Inferior parietal cortex (tissue), 1 donor: ENCODE measurements around the gene POU5F1.
"Not testable (repeated sequence)": the region's sequence is repeated elsewhere in the genome, so short reads cannot be mapped to it uniquely, and the experiment has no call there.

Experiments used
- DNase-seq: peaks from one replicate; pipeline ENCODE4 v3.0.0-alpha.2; 2016; ENCODE audit errors: extremely low spot score

The POU5F1 gene

DNA sequence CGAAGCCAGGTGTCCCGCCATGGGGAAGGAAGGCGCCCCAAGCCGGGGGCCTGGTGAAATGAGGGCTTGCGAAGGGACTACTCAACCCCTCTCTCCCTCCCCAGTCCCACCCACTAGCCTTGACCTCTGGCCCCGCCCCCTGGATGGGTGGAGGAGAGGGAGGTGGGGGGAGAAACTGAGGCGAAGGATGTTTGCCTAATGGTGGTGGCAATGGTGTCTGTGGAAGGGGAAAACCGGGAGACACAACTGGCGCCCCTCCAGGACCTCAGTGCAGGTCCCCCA lies at the start of gene POU5F1:
Gene POU5F1 (minus strand): TSS at position 83 of the 282 bp plus-strand sequence. CDS start 62 bp downstream, at position 21.
- no peak for DNase-seq

DNA sequence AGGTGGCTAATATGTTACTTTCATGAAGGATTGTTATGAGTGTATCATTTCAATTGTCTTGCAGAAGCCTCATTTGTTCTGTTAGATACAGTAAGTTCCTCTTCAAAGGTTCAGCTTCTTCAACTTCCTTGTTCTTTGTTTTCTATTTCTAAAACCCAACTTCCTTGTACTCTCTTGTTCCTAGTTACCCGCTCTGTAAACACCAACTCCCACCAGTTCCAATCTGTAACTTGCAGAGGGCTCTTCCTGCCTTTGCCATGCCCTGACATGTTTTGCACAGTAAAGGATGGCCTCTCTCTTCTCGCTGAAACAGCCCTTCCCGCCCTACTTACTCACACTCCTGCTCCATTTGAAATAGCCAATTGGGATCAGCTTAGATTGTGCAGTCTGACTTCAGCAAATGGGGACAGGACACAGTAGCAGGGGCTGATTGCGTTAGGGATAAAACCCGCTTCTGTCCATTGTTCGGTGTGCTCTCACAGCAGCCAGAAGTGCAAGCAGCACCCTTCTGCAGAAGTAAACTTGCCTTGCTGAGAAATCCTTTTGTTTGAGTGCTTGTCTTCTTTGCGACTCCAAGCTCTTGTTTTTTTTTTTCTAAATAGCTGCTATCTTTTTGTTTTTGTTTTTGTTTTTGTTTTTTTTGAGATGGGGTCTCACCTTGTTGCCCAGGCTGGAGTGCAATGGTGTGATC lies 45.9 kb upstream of the POU5F1 start:
- DNase-seq, result no peak

DNA sequence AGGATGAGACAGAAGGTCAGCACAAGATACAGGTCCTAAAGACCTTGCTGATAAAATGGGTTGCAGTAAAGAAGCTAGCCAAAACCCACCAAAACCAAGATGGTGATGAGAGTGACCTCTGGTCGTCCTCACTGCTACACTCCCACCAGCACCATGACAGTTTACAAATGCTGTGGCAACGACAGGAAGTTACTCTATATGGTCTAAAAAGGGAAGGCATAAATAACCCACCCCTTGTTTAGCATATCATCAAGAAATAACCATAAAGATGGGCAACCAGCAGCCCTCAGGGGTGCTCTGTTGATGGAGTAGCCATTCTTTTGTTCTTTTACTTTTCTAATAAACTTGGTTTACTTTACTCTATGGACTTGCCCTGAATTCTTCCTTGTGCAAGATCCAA lies 44.7 kb upstream of the POU5F1 start:
- DNase-seq, result not testable (repeated sequence)

DNA sequence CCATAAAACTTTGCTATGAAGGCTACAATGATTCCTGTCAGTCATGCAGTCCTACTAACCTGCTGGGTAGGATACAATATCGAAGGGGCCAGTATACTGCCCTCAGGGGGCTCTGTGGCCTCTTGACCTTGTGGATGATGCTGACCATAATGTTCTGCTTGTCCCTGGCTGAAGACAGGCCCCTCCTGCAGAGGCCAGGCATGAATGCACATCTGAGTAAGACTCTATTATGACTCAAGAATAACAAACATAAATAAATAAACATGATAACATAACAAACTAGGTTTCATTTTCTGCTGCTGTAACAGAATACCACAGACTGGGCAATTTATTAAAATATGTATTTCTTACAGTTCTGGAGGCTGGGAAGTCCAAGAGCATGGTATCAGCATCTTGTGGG lies 44.0 kb upstream of the POU5F1 start:
- no peak for DNase-seq

DNA sequence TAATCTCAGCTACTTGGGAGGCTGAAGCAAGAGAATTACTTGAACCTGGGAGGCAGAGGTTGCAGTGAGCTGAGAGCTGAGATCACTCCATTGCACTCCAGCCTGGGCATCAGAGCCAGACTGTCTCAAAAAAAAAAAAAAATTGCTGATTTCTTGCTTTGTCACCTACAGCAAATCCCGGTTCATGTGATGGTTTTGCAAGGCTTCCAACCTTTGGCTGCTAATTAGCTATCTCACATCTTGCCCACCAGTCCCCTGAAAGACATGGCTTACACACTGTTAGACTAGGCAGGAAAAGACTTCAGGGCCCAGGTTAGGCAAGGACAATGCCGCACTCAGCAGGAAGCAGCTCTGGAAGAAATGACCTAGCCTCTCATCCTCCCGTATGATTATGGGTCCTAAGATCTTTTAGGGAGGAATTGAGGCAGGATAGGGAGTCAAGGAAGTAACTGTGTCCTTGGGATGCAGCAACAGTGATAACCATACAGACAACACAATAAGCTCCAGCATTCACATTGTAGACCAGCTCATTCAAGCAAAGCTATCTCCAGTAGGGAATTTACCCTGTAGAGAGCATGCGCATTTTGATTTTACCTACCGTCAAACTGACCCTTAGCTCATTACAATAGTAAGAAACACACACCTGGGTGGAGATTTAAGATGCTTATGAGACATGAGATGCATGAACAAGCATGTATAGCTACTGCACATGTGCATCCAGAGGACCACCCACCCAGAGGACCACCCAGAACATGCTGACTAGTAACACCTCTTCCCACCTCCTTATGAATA lies 40.5 kb upstream of the POU5F1 start:
- no peak for DNase-seq

DNA sequence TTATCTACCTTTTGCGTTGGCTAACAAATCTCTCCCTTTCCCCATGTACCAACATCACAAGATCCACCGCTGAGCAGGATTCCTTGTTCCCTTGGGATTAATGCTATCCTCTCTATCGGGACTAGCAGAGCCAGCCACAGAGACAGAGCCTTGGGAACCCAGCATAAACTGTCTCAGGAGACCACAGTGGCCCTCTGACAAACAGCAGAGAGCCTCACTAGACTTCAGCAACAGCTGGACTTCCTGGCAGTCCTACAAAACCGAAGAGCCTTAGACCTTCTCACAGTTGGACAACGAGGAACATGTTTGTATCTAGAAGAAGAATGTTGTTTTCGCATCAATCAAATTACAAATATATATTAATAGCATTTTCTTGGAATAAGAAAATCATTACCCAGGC lies 39.6 kb upstream of the POU5F1 start:
- no peak for DNase-seq

DNA sequence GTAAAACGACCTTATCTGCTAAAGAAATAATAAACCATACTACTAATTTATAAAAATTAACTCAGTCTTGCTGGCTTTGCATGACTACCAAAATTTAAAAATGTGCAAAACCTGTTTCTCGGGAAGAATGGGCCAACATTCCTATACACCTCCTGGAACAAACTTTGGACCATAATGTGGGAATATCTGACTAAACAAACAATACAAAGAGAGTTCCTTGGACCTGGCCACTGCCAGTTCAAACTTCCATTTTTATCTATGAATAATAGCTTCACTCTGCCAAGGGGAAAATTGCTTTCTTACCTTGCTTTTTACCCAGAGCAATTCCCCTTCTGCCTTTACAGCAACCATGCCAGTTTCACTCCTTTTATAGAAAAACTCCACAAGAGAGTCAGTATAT lies 38.7 kb upstream of the POU5F1 start:
- DNase-seq, result no peak

DNA sequence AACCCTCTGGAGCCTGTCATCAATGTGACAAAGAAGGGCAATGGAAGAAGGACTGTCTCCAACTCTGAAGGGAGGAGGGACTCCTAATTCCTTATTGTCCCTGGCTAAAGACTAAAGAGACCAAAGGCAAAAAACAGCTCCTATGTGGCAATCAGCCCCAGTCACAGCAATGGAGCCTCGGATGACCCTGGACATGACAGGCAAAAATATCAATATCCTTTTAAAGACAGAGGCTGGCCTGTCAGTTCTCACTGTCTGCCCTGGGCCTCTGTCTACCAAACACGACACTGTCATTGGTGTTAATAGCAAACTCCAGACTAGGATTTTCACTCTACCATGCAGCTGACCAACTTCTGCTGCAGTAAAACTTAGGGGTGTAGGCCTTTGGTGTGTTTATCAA lies 38.0 kb upstream of the POU5F1 start:
- DNase-seq, result no peak

DNA sequence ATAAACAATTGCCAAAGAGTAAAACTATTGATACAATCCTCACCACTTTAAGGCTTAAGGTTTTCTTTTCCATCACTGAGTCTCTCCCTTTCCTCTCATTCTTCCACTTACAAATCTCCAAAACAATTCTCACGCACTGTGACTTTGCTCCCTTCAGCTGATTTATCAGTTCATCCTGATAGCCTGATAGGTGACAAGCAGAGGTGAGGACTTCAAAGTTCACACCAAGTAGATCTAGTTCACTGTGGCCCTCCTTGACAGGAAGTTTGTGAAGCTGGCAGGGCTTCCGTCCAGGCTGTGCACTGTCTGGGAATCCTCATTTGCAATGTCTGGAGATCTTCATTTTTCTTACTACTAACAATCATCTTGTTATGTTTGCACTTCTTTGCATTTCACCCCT lies 35.2 kb upstream of the POU5F1 start:
- DNase-seq, result no peak

DNA sequence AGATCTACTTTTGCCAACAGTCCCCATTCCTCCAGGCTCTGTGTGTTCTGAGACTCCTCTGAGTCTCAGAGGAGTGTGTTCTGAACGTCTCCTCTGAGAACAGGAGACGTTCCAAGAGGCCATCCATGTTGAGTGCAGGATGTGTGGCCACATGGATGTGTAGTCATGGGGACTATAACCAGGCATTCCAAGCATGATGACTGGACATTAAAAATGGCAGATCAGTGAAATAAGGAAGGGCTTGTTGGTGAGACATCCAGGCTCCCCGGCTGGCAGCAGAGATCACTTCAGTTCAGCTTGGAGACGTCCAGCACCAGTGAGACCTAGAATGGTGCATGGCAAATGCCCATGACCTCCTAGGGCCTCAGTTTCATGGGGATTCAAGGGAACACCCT lies 34.3 kb upstream of the POU5F1 start:
- DNase-seq, result no peak

DNA sequence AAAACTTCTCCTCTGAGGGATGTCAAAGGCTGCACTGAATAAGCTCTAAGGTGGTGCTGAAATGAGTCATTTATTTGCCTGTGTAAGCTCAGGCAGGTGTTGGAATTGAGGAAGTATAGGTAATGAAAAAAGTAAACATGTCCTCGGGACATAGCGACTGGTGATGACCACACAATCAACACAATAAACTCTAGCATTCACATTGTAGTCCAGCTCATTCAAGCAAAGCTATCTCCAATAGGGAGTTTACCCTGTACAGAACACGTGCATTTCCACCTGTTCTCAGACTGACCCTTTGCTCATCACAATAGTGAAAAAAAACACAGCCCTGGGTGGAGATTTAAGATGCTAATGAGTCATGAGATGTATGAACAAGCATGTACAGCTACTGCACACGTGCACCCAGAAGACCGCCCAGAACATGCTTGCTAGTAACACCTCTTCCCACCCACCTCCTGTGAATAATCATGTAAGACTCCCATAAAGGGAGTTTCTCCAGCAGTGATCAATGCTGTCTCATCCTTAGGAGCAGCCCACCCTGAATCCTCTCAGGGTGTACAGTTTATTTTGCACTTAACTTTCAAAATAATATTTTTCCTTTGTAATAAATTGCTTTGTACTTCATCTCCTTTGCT lies 33.0 kb upstream of the POU5F1 start:
- DNase-seq, result peak; percentile 22

DNA sequence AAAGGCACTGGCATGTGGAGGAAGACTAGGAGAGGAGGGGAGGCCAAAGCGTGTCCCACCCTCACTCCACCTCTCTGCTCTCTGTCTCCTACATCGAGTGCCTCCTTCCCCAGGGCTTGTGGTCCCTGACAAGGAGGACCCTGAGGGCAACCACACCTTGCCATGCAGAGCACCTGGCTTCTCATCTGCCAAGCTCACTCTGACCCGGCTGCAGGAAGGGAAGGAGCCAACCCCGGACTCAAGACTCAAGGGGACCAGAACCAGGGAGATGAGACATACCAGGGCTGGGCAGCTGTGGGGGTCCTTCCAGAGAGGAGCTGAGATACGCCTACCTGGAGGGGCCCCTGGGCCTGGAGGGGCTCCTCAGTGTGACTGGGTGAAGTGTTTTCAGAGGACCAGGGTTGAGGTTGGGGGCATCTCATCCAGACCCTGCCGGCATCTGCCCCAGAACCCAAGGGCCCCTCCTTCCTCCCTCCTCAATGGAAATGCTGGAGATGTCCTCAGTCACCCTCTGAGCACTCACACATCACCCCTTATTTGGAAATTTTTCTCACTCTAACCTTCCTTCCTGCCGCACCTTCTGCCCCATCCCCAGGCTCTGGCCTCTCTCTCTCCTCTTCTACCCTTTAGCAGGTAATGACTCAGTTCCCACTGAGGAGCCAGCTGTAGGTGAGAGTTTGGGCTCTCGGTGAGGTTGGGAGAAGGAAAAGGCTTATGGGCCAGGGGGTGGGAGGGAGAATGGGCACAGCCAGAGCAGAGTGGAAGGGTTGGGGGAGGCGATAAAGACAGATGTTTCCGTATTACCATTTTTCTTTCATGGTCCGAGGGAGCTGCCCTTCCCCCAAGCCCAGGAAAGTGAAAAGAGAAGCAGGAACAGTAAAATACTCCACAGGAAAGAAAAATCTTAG lies 32.0 kb upstream of the POU5F1 start:
- DNase-seq, result no peak

DNA sequence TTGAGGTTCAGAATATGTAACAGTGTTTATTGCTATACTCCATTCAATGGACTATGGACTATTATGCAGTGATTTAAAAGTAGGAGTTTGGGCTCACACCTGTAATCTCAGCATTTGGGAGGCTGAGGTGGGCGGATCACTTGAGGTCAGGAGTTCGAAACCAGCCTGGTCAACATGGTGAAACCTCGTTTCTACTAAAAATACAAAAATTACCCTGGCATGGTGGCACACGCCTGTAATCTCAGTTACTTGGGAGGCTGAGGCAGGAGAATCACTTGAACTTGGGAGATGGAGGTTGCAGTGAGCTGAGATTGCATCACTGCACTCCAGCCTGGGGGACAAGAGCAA lies 28.6 kb upstream of the POU5F1 start:
- DNase-seq, result not testable (repeated sequence)

DNA sequence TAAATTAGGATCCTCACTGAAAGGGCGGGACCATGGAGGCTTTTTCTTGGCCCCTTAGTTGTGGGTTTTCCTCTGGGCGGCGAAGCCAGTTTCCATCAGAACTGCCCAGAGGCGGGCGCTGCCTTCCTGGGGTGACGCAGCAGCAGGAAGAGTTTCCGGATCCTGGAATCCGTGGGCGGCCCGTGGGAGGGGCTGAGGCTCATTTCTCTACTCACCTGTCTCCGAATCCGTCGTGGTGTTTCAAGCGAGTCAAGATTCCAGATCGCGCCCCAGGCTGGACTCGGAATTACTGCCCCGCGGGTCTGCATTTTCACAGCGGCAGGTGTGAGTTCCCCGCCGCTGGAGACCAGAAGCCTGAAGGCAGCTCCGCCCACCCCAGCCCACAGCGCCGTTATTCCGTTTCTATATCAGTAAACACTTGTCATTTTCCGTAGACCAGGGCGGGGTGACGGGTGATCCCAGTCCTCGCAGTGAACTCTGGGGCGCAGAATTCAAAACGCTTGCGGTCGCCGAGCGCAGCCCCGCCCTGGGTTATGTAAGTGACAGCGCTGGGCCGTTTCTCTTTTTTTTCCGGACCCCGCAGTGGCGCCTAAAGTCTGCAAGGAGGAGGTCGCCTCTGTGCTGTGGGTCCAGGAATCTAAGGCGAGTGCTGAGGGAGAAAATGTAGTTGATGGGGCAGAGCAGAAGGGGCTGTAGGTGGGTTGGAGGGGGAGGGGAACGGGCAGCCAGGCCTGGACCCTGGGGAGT lies 27.2 kb upstream of the POU5F1 start:
- peak; percentile 81 for DNase-seq

DNA sequence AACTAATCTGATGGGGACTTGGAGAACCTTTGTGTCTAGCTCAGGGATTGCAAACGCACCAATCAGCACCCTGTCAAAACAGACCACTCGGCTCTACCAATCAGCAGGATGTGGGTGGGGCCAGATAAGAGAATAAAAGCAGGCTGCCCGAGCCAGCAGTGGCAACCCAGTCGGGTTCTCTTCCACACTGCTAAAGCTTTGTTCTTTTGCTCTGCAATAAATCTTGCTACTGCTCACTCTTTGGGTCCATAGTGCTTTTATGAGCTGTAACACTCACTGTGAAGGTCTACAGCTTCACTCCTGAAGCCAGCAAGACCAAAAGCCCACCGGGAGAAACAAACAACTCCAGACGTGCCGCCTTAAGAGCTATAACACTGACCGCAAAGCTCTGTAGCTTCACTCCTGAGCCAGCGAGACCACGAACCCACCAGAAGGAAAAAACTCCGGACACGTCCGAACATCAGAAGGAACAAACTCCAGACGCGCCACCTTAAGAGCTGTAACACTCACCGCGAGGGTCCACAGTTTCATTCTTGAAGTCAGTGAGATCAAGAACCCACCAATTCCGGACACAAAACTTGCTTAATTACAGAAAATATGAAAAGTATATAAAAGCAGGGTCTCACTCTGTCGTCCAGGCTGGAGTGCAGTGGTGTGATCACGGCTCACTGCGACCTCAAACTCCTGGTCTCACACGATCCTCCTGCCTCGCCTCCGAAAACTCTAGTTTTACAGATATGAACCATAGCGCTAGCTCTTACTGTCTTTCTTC lies 26.0 kb upstream of the POU5F1 start:
- not testable (repeated sequence) for DNase-seq

DNA sequence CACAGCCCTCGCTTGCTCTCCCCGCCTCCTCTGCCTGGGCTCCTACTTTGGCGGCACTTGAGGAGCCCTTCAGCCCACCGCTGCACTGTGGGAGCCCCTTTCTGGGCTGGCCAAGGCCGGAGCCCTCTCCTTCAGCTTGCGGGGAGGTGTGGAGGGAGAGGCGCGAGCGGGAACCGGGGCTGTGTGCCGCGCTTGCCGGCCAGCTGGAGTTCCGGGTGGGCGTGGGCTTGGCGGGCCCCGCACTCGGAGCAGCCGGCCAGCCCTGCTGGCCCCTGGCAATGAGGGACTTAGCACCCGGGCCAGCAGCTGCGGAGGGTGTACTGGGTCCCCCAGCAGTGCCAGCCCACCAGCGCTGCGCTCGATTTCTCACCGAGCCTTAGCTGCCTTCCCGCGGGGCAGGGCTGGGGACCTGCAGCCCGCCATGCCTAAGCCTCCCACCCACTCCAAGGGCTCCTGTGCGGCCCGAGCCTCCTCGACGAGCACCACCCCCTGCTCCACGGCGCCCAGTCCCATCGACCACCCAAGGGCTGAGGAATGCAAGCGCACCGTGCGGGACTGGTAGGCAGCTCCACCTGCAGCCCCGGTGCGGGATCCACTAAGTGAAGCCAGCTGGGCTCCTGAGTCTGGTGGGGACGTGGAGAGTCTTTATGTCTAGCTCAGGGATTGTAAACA lies 25.0 kb upstream of the POU5F1 start:
- DNase-seq, result not testable (repeated sequence)

DNA sequence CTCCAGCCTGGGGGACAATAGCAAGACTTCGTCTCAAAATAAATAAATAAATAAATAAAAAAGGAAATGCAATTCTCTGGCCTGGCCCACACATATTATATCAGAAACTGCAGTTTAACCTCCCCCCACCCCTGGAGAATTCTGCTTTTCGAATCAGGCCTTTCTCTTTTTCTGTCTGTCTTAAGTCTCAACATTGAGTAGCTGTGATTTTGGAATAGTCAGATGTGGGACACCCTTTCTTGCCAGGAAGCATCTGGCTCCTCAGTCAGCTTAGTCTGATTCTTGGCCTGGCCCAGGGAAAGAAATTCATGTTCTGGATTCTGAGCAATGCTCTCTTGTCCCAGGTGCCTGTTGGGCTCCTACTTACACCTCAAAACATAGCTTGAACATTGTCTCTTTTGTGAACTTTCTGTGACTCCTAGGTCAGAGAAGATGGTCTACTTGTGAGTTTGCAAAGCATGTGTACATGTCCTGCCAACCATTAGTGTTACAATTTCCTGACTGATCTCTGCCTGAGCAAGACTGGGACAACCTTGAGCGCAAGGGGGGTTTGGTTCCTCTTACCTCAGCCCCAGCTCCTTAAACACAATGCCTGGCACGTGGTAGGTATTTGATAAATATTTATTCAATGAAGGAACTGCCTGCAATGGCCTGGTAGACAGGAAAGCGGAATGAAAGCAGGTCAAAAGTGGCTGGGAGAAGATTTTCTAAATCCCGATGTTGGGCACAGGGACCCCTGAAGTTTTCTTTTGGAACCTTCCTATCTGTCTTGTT lies 23.8 kb upstream of the POU5F1 start:
- DNase-seq, result no peak

DNA sequence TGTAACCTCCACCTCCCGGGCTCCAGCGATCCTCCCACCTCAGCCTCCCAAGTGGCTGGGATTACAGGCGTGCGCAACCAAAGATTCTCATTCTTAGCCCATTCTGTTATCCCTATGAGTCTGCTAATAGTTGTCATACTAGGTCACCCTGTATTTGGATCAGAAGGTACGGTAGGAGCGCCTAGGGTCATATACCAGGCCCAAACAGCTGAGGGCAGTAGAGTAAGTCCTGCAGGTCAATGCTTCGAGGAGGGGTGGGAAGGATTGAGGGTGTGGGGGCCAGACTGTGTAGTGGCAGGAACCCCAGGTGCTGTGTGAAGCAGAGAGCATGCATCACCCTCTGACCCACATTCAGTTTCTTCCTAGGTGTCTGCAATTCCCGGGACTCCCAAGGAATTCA lies 22.7 kb upstream of the POU5F1 start:
- no peak for DNase-seq

DNA sequence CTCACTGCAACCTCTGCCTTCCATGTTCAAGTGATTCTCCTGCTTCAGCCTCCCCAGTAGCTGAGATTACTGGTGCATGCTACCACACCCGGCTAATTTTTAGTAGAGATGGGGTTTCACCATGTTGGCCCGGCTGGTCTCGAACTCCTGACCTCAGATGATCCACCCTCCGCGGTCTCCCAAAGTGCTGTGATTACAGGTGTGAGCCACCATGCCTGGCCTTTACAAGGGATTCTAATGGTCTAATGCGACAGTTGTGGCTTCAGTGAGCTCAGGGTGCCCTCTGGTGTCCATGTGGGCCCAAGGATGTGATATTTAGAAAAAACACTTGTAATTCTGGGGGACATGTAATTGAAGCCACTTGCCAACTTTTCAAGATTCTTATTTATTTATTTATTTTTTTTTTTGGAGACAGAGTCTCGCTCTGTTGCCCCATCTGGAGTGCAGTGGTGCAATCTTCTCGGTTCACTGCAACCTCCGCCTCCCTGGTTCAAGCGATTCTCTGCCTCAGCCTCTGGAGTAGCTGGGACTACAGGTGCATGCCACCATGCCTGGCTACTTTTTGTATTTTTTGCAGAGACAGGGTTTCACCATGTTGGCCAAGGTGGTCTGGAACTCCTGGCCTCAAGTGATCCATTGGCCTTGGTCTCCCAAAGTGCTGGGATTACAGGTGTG lies 22.1 kb upstream of the POU5F1 start:
- peak; percentile 78 for DNase-seq
